SHP77 (cell line): ENCODE results near the gene RHCE.
A peak's percentile ranks its signal among the peaks of the same experiment; 100 is the strongest.
"Not testable (repeated sequence)": the region's sequence is repeated elsewhere in the genome, so short reads cannot be mapped to it uniquely, and the experiment has no call there.

Experiments used
- DNase-seq, 2 experiments: peaks; one replicate each; lab custom pipeline; 2025; lab: John Stamatoyannopoulos, UW

The RHCE gene

DNA sequence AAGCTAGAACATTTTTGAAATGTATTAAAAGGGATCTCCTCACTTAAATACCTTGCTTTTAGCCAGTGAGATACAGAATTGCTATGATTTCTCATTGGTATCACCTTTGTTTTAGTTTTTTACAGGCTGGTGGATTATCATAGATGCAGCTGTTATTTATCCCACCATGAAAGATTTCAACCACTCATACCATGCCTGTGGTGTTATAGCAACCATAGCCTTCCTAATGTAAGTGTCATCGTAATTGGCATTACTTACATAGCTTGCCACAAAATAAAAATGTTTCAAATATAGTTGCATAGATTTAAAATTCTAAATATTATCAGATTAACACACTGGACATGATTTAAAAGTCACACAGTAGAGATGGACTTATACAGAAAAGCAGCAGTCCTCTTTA lies 77.8 kb downstream of the RHCE start:
- no peak for DNase-seq

DNA sequence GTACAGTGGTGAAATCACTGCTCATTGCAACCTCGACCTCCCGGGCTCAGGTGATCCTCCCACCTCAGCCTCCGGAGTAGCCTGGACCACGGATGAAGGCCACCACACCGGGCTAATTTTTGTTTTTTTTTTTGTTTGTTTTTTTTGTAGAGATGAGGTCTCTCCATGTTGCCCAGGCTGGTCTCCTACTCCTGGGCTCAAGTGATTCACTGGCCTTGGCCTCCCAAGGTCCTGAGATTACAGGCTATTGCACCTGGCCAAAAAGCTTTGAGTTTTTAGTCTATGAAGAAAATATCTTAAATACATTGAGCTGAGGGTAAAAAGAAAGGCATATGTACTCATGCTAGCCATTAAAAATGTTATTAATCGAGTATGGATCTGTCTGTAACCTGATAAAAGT lies 78.9 kb downstream of the RHCE start:
- no peak for DNase-seq

DNA sequence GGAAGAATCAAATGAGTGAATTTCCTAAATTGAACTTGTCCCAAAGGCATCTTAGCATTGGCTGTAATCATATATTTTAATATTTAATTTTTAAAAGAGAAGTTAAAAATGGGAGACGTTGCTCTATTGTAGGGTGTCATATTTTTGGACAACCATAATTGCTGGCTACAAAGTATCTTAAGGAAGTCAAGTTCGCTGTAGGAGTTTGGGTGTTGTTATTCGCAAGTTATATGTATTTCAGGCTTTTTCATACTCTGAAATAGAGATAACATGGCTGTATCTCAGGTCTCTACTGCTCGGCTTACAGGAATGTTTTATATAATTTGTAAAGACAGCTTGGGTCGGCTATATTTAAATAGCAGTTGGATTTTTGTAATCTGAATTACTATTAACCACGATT lies 81.6 kb downstream of the RHCE start:
- DNase-seq, result no peak

DNA sequence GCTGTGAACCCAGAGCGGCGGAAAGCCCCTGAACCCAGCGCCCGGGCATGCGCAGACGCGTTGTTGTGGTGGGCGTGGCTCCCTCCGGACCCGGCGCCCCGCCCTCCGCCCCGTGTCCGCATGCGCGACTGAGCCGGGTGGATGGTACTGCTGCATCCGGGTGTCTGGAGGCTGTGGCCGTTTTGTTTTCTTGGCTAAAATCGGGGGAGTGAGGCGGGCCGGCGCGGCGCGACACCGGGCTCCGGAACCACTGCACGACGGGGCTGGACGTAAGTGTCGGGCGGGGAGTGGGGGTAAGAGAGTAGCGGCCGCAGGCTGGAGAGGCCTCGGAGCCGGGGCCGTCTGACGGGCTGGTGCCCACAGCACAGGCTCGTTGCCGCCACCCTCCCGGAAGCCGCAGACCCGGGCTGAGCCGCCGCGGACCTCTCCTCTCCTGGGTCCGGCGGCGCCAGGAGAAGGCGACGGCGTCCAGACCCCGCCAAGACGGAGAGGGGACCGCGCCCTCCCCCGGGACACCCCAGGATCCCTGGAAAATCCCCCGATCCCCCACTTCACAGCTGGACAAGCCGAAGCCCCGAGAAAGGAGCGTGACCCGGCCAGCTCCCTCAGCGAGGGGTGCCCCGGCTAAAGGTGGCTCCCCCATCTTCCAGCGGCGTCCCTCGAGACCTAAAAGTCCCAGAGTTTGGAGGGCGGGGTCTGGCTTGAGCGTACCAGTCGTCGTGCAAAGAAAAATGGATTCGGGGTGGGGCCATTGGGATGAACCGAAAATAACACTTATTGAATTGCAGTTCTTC lies 82.2 kb downstream of the RHCE start, which contains the start of gene TMEM50A:
Gene TMEM50A (plus strand): TSS at position 147 of the 794 bp plus-strand sequence. CDS start 2,153 bp downstream, outside the sequence.
- peak; percentile 75 to 83 for DNase-seq

DNA sequence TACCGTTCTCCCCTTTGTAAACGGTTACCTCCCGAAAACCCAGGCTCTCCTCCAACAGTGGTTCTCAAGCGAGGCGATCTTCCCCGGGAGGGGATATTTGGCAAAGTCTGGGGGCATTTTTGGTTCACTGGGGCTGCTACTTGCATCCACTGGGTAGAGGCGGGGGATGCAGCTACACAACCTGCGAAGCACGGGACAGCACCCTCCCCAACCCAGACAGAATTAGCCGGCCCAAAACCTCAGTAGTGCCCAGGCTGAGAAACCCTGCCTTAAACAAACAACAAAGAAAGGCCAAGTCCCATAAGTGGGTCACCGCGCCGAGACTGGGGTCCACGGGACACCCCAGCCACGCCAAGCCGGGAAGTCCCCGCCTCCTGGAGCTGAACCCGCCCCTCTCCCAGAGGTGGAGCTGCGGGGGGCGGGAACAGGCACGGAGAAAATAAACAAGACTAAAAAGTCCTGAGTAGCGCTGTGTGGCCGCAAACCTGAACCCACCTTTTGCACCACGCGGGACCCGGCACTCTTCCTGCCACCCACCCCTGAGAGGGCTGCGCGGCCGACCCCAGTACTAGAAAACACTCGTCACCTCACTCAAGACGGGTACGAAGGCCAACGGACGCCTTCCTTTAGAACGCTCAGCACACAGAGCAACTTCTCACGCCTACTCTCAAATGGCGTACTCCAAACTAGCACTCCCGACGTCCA lies 83.0 kb downstream of the RHCE start:
- not testable (repeated sequence) for DNase-seq

DNA sequence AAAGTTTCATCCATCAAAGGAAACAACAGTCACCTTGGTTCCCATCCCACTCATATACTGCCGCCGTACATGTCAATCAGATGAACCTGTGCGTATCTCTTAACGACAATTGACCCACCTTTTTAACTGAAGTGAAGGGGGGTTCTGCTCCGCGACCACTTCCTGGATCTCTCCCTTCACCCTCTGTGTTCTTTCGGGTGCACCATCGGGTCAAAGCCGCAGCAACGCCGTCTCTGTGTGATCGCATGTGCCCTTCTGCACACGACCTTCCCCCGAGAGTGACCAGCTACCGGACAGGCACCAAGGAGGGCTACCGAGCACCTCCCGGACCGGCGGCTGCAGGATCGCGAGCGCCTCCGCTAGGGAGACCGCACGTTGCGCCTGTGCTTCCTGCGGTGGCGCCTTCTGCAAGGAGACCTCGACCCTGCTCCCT lies 83.7 kb downstream of the RHCE start:
- not testable (repeated sequence) for DNase-seq

DNA sequence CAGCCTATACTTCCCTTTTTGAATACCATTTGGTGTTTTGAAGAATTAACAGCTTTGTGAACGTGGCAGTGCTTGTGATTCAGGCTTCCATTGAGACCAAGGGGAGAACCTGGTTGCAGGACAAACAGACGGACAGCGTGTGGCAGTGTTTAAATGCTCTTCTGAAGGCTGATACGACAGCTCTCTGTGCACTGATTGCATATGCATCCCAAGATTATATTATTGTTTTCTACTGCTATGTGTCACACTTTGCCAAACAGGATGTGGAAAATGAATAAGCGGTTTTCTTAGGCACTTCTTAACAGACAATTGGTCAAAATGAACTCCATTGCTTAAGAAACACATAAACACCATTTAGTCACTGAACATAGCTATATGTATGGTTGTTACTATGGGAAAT lies 90.7 kb downstream of the RHCE start:
- DNase-seq, result not testable (repeated sequence)

DNA sequence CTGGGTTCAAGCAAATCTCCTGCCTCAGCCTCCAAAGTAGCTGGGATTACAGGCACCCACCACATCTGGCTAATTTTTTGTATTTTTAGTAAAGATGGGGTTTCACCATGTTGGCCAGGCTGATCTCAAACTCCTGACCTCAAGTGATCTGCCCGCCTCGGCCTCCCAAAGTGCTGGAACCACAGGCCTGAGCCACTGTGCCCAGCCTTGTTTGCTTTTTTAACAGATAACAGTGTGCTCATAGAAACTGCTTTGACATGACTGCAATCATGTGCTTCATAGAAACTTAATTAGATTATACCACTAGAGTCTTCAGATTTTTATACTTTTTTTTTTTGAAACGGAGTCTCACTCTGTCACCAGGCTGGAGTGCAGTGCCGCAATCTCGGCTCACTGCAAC lies 91.3 kb downstream of the RHCE start:
- DNase-seq, result not testable (repeated sequence)

DNA sequence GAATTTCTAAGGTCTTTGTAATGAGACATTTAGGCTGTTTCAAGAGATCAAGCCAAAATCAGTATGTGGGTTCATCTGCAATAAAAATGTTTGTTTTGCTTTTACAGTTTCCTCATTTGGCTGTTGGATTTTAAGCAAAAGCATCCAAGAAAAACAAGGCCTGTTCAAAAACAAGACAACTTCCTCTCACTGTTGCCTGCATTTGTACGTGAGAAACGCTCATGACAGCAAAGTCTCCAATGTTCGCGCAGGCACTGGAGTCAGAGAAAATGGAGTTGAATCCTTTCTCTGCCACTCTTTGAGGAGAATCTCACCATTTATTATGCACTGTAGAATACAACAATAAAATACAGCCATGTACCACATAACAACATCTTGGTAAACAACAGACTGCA lies 91.8 kb downstream of the RHCE start:
- DNase-seq, result not testable (repeated sequence)

DNA sequence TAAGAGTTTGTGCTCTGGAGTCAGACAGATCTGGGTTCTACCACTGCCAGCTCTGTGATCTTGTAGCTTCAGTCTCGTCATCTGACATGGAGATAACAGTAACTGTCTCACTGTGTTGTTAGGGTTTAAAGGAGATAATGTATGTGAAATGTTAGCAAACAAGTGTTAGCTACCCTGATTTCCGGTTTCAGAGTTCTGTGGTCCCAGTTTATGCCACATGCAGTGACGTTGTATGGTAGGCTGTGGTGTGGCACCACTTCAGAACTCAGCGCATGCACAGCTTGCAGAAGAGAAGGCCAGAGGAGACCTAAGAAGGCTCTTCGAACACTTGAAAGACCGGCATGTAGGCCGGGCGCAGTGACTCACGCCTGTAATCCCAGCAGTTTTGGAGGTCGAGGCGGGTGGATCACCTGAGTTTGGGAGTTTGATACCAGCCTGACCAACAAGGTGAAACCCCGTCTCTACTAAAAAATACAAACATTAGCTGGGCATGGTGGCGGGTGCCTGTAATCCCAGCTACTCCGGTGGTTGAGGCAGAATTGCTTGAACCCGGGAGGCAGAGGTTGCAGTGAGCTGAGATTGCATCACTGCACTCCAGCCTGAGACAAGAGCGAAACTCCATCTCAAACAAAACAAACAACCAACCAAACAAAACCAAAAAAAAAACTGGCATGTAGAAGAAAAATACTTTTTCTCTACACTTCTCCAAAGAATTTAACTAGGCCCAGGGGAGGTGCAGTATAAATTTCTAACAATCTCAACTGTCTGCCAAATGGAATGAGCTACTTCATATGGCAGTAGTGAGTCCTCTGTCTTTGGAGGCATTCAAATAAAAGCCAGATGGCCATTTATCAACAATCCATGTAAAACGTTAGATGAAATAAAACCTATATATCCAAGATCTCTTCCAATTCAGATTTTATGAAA lies 92.5 kb downstream of the RHCE start:
- not testable (repeated sequence) for DNase-seq

DNA sequence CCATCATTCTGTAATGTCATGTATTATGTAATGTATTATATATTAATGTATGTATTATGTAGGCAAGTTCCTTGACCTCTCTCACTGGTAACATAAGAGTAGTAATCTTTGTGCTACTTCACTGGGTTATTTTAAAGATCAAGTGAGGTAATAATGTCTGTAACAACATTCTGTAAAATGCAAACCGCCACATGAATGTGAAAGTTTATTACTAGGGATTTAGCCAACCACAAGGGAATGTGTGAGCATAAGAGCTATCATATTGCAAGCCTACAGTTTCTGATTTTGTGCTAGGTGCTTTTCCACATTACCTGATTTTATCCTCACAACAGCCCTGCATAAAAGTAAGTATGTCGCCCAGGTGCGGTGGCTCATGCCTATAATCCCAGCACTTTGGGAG lies 96.2 kb downstream of the RHCE start:
- DNase-seq, result not testable (repeated sequence)

DNA sequence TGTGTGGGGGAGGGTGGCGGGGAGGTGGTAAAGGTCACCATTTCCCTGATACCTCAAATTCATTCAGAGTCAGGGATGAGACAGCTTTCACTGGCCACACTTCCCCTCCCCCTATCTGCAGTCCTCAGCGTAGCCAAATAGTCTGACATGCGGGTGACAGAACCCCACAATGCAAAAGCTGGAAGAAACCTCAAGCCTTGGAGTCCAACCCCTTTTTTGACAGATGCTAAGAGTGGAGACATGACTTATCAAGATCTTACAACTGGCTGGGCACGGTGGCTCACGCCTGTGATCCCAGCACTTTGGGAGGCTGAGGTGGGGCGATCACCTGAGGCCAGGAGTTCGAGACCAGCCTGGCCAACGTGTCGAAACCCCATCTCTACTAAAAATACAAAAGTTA lies 98.5 kb downstream of the RHCE start:
- DNase-seq, result not testable (repeated sequence)

DNA sequence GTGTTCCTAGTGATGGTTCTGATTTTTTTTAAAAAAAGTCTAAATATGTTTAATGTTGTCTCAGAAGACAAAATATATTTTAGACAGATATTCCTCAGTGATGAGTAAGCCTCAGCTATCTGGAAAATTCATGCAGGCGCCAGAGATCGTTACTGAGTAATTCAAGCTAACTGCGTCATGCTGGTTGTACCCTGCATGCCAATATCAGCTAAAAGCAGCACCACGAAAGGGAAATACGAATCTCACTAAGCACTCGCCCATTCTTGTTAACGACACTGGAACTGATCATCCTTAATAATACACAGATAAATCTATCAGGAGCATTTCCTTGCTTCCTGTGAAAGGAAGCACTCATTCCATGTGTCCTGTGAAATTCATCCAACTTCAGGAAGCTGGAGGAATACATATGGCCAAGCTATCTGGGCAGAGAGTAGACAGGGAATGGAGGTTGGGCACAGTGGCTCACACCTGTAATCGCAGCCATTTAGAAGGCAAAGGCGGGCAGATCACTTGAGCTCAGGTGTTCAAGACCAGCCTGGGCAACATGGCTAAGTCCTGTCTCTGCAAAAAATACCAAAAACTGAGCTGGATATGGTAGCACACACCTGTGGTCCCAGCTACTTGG lies 100.2 kb downstream of the RHCE start:
- not testable (repeated sequence) for DNase-seq

DNA sequence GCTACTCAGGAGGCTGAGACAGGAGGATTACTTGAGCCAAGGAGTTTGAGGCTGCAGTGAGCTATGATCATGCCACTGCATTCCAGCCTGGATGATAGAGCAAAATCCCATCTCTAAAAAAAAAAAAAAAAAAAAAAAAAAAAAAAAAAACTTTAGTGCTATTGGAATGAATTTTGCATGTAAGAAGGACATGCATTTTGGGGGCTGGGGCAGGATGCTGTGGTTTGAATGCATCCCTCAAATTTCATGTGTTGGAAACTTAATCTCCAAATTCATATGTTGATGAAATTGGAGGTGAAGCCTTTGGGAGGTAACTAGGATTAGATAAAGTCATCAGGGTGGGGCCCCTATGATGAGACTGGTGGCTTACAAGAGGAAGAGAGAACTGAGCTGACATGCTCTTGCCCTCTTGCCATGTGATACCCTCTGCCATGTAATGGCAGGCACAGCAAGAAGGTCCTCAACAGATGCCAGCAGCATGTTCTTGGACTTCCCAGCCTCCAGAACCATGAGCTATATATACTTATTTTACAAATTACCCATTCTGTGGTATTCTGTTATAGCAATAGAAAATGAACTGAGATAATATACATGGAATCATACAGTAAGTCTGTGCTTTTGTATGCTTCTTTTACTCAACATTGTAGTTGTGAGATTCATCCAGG lies 107.7 kb downstream of the RHCE start:
- DNase-seq, result not testable (repeated sequence)
